Effector CD8-positive, alpha-beta T cell (primary cell): ENCODE measurements around the gene VAV3.
"Not testable (repeated sequence)": the region's sequence is repeated elsewhere in the genome, so short reads cannot be mapped to it uniquely, and the experiment has no call there.

Source experiments
- DNase-seq: peaks from one replicate; lab custom pipeline; 2025; lab: John Stamatoyannopoulos, UW

VAV3 gene

GRCh38 chr1:107935396-107936064 is 29.4 kb downstream of the VAV3 start:
- no peak for DNase-seq

- DNase-seq, result no peak
Observed at GRCh38 chr1:107934578-107934977, 30.4 kb downstream of the VAV3 start.

- no peak for DNase-seq
Observed at GRCh38 chr1:107933736-107934135, 31.2 kb downstream of the VAV3 start.

GRCh38 chr1:107930292-107930691 is 34.7 kb downstream of the VAV3 start:
- no peak for DNase-seq

GRCh38 chr1:107927820-107928219 is 37.2 kb downstream of the VAV3 start:
- no peak for DNase-seq

GRCh38 chr1:107926436-107927080 is 38.4 kb downstream of the VAV3 start:
- no peak for DNase-seq

GRCh38 chr1:107925565-107925964 is 39.4 kb downstream of the VAV3 start:
- no peak for DNase-seq

- DNase-seq, result no peak
Observed at GRCh38 chr1:107920999-107921398, 44.0 kb downstream of the VAV3 start.

- DNase-seq, result no peak
Observed at GRCh38 chr1:107920561-107920960, 44.4 kb downstream of the VAV3 start.

GRCh38 chr1:107919953-107920352 is 45.0 kb downstream of the VAV3 start:
- no peak for DNase-seq

GRCh38 chr1:107914119-107914765 is 50.7 kb downstream of the VAV3 start:
- DNase-seq, result no peak

GRCh38 chr1:107912656-107913055 is 52.3 kb downstream of the VAV3 start:
- no peak for DNase-seq

GRCh38 chr1:107900090-107900945 is 64.7 kb downstream of the VAV3 start:
- DNase-seq, result no peak

GRCh38 chr1:107899655-107900054 is 65.3 kb downstream of the VAV3 start:
- DNase-seq, result no peak

- DNase-seq, result no peak
Observed at GRCh38 chr1:107897438-107898345, 67.3 kb downstream of the VAV3 start.

- no peak for DNase-seq
Observed at GRCh38 chr1:107896936-107897335, 68.0 kb downstream of the VAV3 start.

- DNase-seq, result no peak
Observed at GRCh38 chr1:107896401-107896800, 68.6 kb downstream of the VAV3 start.

- DNase-seq, result no peak
Observed at GRCh38 chr1:107895403-107896191, 69.4 kb downstream of the VAV3 start.

- no peak for DNase-seq
Observed at GRCh38 chr1:107894605-107895004, 70.4 kb downstream of the VAV3 start.

- not testable (repeated sequence) for DNase-seq
Observed at GRCh38 chr1:107893350-107893749, 71.6 kb downstream of the VAV3 start.
